Esophagus muscularis mucosa (tissue), 4 donors: Measurements from ENCODE around the gene SUN1. TPM values are rescaled to one million over a fixed set of nuclear protein-coding genes. Genes with fewer than 3 reads are reported as not detected.
A peak's percentile ranks its signal among the peaks of the same experiment; 100 is the strongest.
"Not testable (repeated sequence)": the region's sequence is repeated elsewhere in the genome, so short reads cannot be mapped to it uniquely, and the experiment has no call there.

Experiments used
- DNase-seq: peaks from one replicate; pipeline ENCODE4 v3.0.0-alpha.2; 2017; ENCODE audit errors: extremely low spot score
- H3K27ac ChIP-seq, 4 donors: fragments of 200-600 bp; sonication (generic); replicated peaks in 1 of 4; 1 replicate in 3 of 4; 2 replicates in 1 of 4; pipeline ENCODE4 v1.5.1; 2016 to 2019; ENCODE audit warnings: mild to moderate bottlenecking in 1 of 4
- H3K27me3 ChIP-seq, 4 donors: fragments of 200-600 bp; sonication (generic); one replicate each; pipeline versions ENCODE4 v1.5.1 to v1.6.0; 2016 to 2019
- H3K36me3 ChIP-seq, 4 donors: fragments of 200-600 bp; sonication (generic); one replicate each; pipeline ENCODE4 v1.5.1; 2016 to 2019
- H3K4me1 ChIP-seq, 4 donors: fragments of 200-600 bp; sonication (generic); one replicate each; pipeline ENCODE4 v1.5.1; 2016 to 2019
- H3K4me3 ChIP-seq, 4 donors: fragments of 200-600 bp; sonication (generic); 1 replicate in 2 of 4; 2 replicates in 2 of 4; pipeline ENCODE4 v1.5.1; 2016 to 2019; ENCODE audit warnings: mild to moderate bottlenecking in 4 of 4, moderate library complexity in 1 of 4
- H3K9me3 ChIP-seq, 4 donors: fragments of 200-600 bp; sonication (generic); 1 replicate in 3 of 4; 2 replicates in 1 of 4; pipeline ENCODE4 v1.5.1; 2016 to 2019
- CTCF ChIP-seq, 3 experiments: fragments of 200-600 bp in 2 of 3; fragments of 450-650 bp in 1 of 3; sonication (generic) in 2 of 3; IDR thresholded peaks; one replicate each; pipeline ENCODE4 v1.5.1; 2017 to 2019; ENCODE audit warnings: antibody characterized with exemption in 3 of 3, mild to moderate bottlenecking in 2 of 3, moderate library complexity in 1 of 3
- EP300 ChIP-seq: sonication (generic); formaldehyde crosslinking; IDR thresholded peaks from one replicate; pipeline ENCODE4 v1.6.1; 2017; ENCODE audit warnings: antibody characterized with exemption
- POLR2A ChIP-seq: fragments of 450-650 bp; IDR thresholded peaks from one replicate; pipeline ENCODE4 v1.6.1; 2017; ENCODE audit warnings: antibody characterized with exemption, moderate library complexity, mild to moderate bottlenecking, low read depth
- POLR2AphosphoS5 ChIP-seq, 2 donors: sonication (generic); formaldehyde crosslinking; IDR thresholded peaks; one replicate each; pipeline ENCODE4 v1.6.1; 2017; ENCODE audit warnings: antibody characterized with exemption in 2 of 2
- WGBS: methylation state at CpG from one replicate; pipeline ENCODE4 v1.1.5; 2018; 5-methylcytosine and 5-hydroxymethylcytosine counted together
- intact Hi-C: fragments of 100-400 bp; cut with DNase I; formaldehyde crosslinking; loops from one replicate; pipeline ENCODE4 v1.15.1; 2023
- total RNA-seq, 4 donors: library from RNA; depleted of rRNA; stranded (reverse); fragments of >200 nt; gene quantifications; one replicate each; pipeline versions ENCODE4 v1.1.0 to v1.2.1, GENCODE V29; 2016

The SUN1 gene
- total RNA-seq, 4 donors from 2014 or later: 132 to 149 (median 147) TPM

GRCh38 chr7:869348-869747, 37.1 kb downstream of the SUN1 start:
- peak overlapping the region; percentile 92 to 94 (median 92) for H3K27ac ChIP-seq
- peaks cover 47 to 70% (median 64%) of the 10 kb centered on the region in 4 donors for H3K4me1 ChIP-seq
- intact Hi-C loops: no loop called here
- 74% methylated on average over 14 of the region's 14 CpGs for WGBS
- H3K9me3 ChIP-seq: no peaks in the 10 kb centered on the region
- TF ChIP-seq POLR2A: no peak
- TF ChIP-seq EP300: no peak
- no peak for TF ChIP-seq CTCF (IDR thresholded peaks at IDR 0.05)
- no peak for TF ChIP-seq POLR2AphosphoS5 (IDR thresholded peaks at IDR 0.05)
- no peak overlapping the region for H3K4me3 ChIP-seq
- H3K27me3 ChIP-seq: no peaks in the 10 kb centered on the region
- H3K36me3 ChIP-seq: peaks cover 23 to 85% (median 75%) of the 10 kb centered on the region in 4 donors
- no peak for DNase-seq

GRCh38 chr7:871900-872537, 39.7 kb downstream of the SUN1 start:
- WGBS: 71% methylated on average over 14 of the region's 14 CpGs
- Histone ChIP-seq H3K9me3 (no peaks in the 10 kb centered on the region), H3K27me3 (no peaks in the 10 kb centered on the region), H3K4me3 (no peak overlapping the region), H3K27ac (peak overlapping the region; percentile 85 to 92 (median 92)), H3K4me1 (peaks cover 55 to 76% (median 68%) of the 10 kb centered on the region in 4 donors), H3K36me3 (peaks cover 15 to 72% (median 50%) of the 10 kb centered on the region in 4 donors)
- intact Hi-C loops: loop anchor here (2.0 to 5.0 kb wide), 2 partner anchors 35 to 85 kb away; no protein-coding TSS in a partner anchor
- DNase-seq: no peak
- TF ChIP-seq CTCF (IDR thresholded peaks at IDR 0.05) (no peak), EP300 (no peak), POLR2AphosphoS5 (IDR thresholded peaks at IDR 0.05) (no peak), POLR2A (no peak)

- WGBS: 89% methylated on average over 19 of the region's 19 CpGs
- peaks cover 49 to 74% (median 66%) of the 10 kb centered on the region in 4 donors for H3K4me1 ChIP-seq
Measured at GRCh38 chr7:872685-873084, 40.4 kb downstream of the SUN1 start.

GRCh38 chr7:873367-874002, 41.2 kb downstream of the SUN1 start:
- peak overlapping the region; percentile 85 to 92 (median 92) for H3K27ac ChIP-seq
- 28% methylated on average over 18 of the region's 18 CpGs for WGBS

More at GRCh38 chr7:872685-873084, 40.4 kb downstream of the SUN1 start:
- Histone ChIP-seq H3K36me3 (peaks cover 15 to 66% (median 45%) of the 10 kb centered on the region in 4 donors), H3K27ac (peak overlapping the region; percentile 85 to 92 (median 92))
- not testable (repeated sequence) for H3K9me3 ChIP-seq, H3K27me3 ChIP-seq, DNase-seq, H3K4me3 ChIP-seq
- intact Hi-C loops: loop anchor here (2.0 to 5.0 kb wide), 2 partner anchors 35 to 86 kb away; no protein-coding TSS in a partner anchor

More at GRCh38 chr7:873367-874002, 41.2 kb downstream of the SUN1 start:
- no peak overlapping the region for H3K4me3 ChIP-seq
- peak; percentile 95 for DNase-seq
- intact Hi-C loops: loop anchor here (2.0 to 5.0 kb wide), 2 partner anchors 36 to 87 kb away; no protein-coding TSS in a partner anchor
- peak in 2 of 3 experiments; percentile 97 to 99 for TF ChIP-seq CTCF (IDR thresholded peaks at IDR 0.05)
- no peak for TF ChIP-seq EP300
- no peak for TF ChIP-seq POLR2A
- TF ChIP-seq POLR2AphosphoS5 (IDR thresholded peaks at IDR 0.05): peak; percentile 79 to 91
- no peaks in the 10 kb centered on the region for H3K27me3 ChIP-seq
- no peaks in the 10 kb centered on the region for H3K9me3 ChIP-seq
- peaks cover 15 to 65% (median 40%) of the 10 kb centered on the region in 4 donors for H3K36me3 ChIP-seq
- H3K4me1 ChIP-seq: peaks cover 50 to 74% (median 67%) of the 10 kb centered on the region in 4 donors
